ENCODE data around the gene PRPF40B. TPM values are rescaled to one million over a fixed set of nuclear protein-coding genes. Genes with fewer than 3 reads are reported as not detected.

Gene PRPF40B
- total RNA-seq, 1 donor from 2014 or later: 19.9 TPM

DNA sequence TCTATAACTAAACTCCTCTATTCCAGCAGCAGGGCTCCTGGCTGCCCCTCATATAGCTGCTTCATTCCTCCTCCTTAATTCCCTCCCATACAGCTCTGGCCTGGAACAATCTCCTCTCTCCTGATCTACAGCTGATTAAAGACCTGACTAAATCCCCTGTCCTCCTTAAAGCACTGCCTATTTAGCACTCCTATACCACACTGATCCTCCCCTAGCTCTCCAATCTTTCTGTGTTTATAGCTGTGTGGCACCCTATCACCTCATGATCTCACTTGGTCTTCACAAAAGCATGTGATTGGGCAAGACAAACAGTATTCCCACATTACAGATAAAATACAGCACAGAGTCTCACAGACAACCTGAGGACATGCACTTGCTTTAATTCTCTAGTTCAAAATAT, 66.4 kb downstream of the PRPF40B start:
- H3K4me3 ChIP-seq: no peak overlapping the region
- peaks cover 23% of the 10 kb centered on the region for H3K4me1 ChIP-seq
- intact Hi-C loops (cut with DNase I): no loop called here
- no peaks in the 10 kb centered on the region for H3K27me3 ChIP-seq
- DNase-seq (no peak), ATAC-seq (peak; percentile 26)
- H3K27ac ChIP-seq: no peak overlapping the region
- no peaks in the 10 kb centered on the region for H3K36me3 ChIP-seq
- TF ChIP-seq, protein P1, sequence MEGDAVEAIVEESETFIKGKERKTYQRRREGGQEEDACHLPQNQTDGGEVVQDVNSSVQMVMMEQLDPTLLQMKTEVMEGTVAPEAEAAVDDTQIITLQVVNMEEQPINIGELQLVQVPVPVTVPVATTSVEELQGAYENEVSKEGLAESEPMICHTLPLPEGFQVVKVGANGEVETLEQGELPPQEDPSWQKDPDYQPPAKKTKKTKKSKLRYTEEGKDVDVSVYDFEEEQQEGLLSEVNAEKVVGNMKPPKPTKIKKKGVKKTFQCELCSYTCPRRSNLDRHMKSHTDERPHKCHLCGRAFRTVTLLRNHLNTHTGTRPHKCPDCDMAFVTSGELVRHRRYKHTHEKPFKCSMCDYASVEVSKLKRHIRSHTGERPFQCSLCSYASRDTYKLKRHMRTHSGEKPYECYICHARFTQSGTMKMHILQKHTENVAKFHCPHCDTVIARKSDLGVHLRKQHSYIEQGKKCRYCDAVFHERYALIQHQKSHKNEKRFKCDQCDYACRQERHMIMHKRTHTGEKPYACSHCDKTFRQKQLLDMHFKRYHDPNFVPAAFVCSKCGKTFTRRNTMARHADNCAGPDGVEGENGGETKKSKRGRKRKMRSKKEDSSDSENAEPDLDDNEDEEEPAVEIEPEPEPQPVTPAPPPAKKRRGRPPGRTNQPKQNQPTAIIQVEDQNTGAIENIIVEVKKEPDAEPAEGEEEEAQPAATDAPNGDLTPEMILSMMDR (IDR thresholded peaks at IDR 0.05): no peak
- no peaks in the 10 kb centered on the region for H3K9me3 ChIP-seq

DNA sequence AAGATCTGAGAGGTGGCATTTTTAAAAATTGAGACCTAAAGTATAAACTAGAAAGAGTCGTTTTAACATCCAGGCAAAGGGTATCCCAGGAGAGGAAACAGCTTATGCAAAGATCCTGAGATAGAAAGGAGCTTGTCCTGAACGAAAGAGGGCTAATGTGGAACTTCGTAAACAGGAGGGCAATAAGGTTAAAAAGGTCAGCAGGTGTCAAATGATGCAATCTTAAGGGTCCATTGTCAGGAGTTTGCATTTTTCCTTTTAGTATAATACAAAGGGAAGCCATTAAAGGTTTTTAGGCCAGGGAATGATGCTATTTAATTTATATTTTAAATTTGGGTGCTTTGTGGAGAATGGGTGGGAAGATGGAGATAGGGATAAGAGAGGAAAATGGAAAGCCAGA, 69.5 kb downstream of the PRPF40B start:
- no peaks in the 10 kb centered on the region for H3K27me3 ChIP-seq
- intact Hi-C loops (cut with DNase I): no loop called here
- H3K4me3 ChIP-seq: no peak overlapping the region
- TF ChIP-seq, protein P1 (IDR thresholded peaks at IDR 0.05): no peak
- no peak for DNase-seq
- no peaks in the 10 kb centered on the region for H3K36me3 ChIP-seq
- peaks cover 30% of the 10 kb centered on the region for H3K4me1 ChIP-seq
- no peak for ATAC-seq
- no peak overlapping the region for H3K27ac ChIP-seq
- no peaks in the 10 kb centered on the region for H3K9me3 ChIP-seq

DNA sequence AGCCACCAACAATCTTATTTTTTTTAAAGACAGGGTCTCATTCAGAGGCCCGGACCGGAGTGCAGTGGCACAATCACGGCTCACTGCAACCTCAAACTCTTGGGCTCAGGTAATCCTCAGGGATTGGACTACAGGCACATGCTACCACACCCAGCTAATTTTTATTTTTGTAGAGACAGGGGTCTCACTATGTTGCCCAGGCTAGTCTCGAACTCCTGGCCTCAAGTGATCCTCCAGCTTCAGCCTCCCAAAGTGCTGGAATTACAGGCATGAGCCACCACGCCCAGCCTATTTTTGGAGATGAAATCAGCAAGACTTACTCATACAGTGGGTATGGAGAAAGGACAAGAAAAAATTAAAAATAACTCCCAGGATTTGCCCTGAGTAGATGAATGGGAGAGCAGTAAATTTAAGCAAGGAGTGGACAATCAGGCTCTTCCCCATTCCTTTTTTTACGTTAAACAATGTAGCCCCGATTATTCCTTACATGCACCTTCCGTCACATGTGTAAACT, 70.6 kb downstream of the PRPF40B start:
- no peaks in the 10 kb centered on the region for H3K36me3 ChIP-seq
- no peak overlapping the region for H3K27ac ChIP-seq
- TF ChIP-seq, protein P1 (IDR thresholded peaks at IDR 0.05): no peak
- H3K9me3 ChIP-seq: no peaks in the 10 kb centered on the region
- intact Hi-C loops (cut with DNase I): no loop called here
- ATAC-seq: no peak
- peaks cover 38% of the 10 kb centered on the region for H3K4me1 ChIP-seq
- H3K4me3 ChIP-seq: no peak overlapping the region
- no peaks in the 10 kb centered on the region for H3K27me3 ChIP-seq
- DNase-seq: no peak

Other genes starting within 250 kb of the PRPF40B start
- 0.90 TPM for gene KCNH3, start 84.5 kb upstream of the PRPF40B start, total RNA-seq
- 54.0 TPM for gene MCRS1, start 55.4 kb upstream of the PRPF40B start, total RNA-seq
- 0.75 TPM for gene FAM186B, start 17.9 kb upstream of the PRPF40B start, total RNA-seq
- 40.3 TPM for gene FMNL3, start 83.8 kb downstream of the PRPF40B start, total RNA-seq
- 654 TPM for gene TMBIM6, start 118.0 kb downstream of the PRPF40B start, total RNA-seq
- gene NCKAP5L, start 204.9 kb downstream of the PRPF40B start, total RNA-seq: 23.2 TPM
- gene BCDIN3D, start 219.5 kb downstream of the PRPF40B start, total RNA-seq: 4.9 TPM